GM12878 (cell line): ENCODE results near the gene MFAP3L. TPM values are rescaled to one million over a fixed set of nuclear protein-coding genes. Genes with fewer than 3 reads are reported as not detected.

Experiments used
- ATAC-seq: fragments of 200-7000 bp; cut with Tn5 transposase; 3 replicates; pipeline ENCODE4 v1.9.1; 2020; ENCODE audit warnings: mild to moderate bottlenecking, moderate library complexity
- BruUV-seq: library from RNA; stranded (reverse); fragments of 400-500 nt; replicated peaks from 2 replicates; lab custom pipeline; 2021; lab: Mats Ljungman, UMichigan
- CTCF ChIA-PET: fragments of 300-600 bp; sonication (Branson Sonifier 250); formaldehyde crosslinking; extraction: SDS; loops from one replicate; lab custom pipeline; 2021; ENCODE audit warnings: inconsistent platforms; lab: Yijun Ruan, JAX
- POLR2A ChIA-PET: fragments of 350-600 bp; formaldehyde crosslinking; extraction: SDS; loops from one replicate; lab custom pipeline; 2021; ENCODE audit warnings: inconsistent platforms; lab: Charles Lee
- RAD21 ChIA-PET: fragments of 300-600 bp; sonication (Branson Sonifier 250); formaldehyde crosslinking; loops from one replicate; lab custom pipeline; 2023; ENCODE audit warnings: antibody characterized with exemption; ENCODE audit not compliant: unreplicated experiment; lab: Charles Lee
- SMC1A ChIA-PET: fragments of 300-600 bp; sonication (Branson Sonifier 250); formaldehyde crosslinking; loops from one replicate; lab custom pipeline; 2023; ENCODE audit not compliant: unreplicated experiment, uncharacterized antibody; lab: Charles Lee
- DNase-seq: peaks from one replicate; pipeline ENCODE4 v3.0.0-alpha.2; 2011; ENCODE audit warnings: low read depth, low spot score
- FAIRE-seq: peaks from 3 replicates; lab custom pipeline; 2011; peaks lifted over from hg19 to GRCh38; lab: Jason Lieb, UNC
- H2AFZ ChIP-seq: 2 replicates; pipeline ENCODE4 v1.6.0; 2011; ENCODE audit warnings: low read depth, low read length, control low read depth; ENCODE audit not compliant: control insufficient read depth
- H3K27ac ChIP-seq: 2 replicates; pipeline ENCODE4 v1.5.1; 2011; ENCODE audit warnings: control low read depth; ENCODE audit not compliant: control insufficient read depth, insufficient read depth
- H3K27me3 ChIP-seq, 2 experiments: replicated peaks in 1 of 2; 2 replicates each; pipeline versions ENCODE4 v1.6.0 to v1.6.1; 2011; ENCODE audit warnings: low read length in 1 of 2; ENCODE audit not compliant: control insufficient read depth in 2 of 2, insufficient read depth in 2 of 2
- H3K36me3 ChIP-seq, 2 experiments: 2 replicates each; pipeline ENCODE4 v1.5.1; 2011; ENCODE audit warnings: low read length in 1 of 2; ENCODE audit not compliant: control insufficient read depth in 2 of 2, insufficient read depth in 2 of 2
- H3K4me1 ChIP-seq: 2 replicates; pipeline ENCODE4 v1.6.1; 2011; ENCODE audit warnings: mild to moderate bottlenecking, low read length, moderate library complexity, mixed read lengths; ENCODE audit not compliant: control insufficient read depth, insufficient read depth
- H3K4me2 ChIP-seq: 2 replicates; pipeline ENCODE4 v1.6.0; 2011; ENCODE audit warnings: control low read depth; ENCODE audit not compliant: control insufficient read depth, insufficient read depth
- H3K4me3 ChIP-seq: fragments of 200-600 bp; sonication (generic); 2 replicates; pipeline ENCODE4 v1.5.1; 2016
- H3K79me2 ChIP-seq: 2 replicates; pipeline ENCODE4 v1.6.0; 2011; ENCODE audit warnings: low read length; ENCODE audit not compliant: control insufficient read depth, insufficient read depth
- H3K9ac ChIP-seq: 2 replicates; pipeline ENCODE4 v1.8.0; 2011; ENCODE audit warnings: low read length, control low read depth, mixed read lengths; ENCODE audit not compliant: control insufficient read depth, insufficient read depth
- H3K9me3 ChIP-seq: replicated peaks from 3 replicates; pipeline ENCODE4 v1.5.1; 2011; ENCODE audit warnings: mild to moderate bottlenecking, low read length; ENCODE audit not compliant: control insufficient read depth, insufficient read depth
- H4K20me1 ChIP-seq: 2 replicates; pipeline ENCODE4 v1.6.0; 2011; ENCODE audit not compliant: control insufficient read depth, insufficient read depth
- BHLHE40 ChIP-seq, 2 experiments: fragments of 450-650 bp in 1 of 2; IDR thresholded peaks; 2 replicates each; pipeline ENCODE4 v1.6.1; 2011 to 2017; ENCODE audit warnings: low read depth in 2 of 2, borderline replicate concordance in 1 of 2, improper control_type of control experiment in 1 of 2, low read length in 1 of 2, mild to moderate bottlenecking in 1 of 2
- BRCA1 ChIP-seq: IDR thresholded peaks from 2 replicates; pipeline ENCODE4 v1.6.1; 2011; ENCODE audit warnings: low read depth, low read length, improper control_type of control experiment
- EZH2 ChIP-seq: IDR thresholded peaks from 2 replicates; pipeline ENCODE4 v1.6.1; 2012; ENCODE audit warnings: low read depth, mild to moderate bottlenecking, control low read depth, inconsistent platforms, low read length, borderline replicate concordance; ENCODE audit not compliant: control insufficient read depth
- HSF1 ChIP-seq: fragments of 150-350 bp; IDR thresholded peaks from 2 replicates; pipeline ENCODE4 v1.6.1; 2014; ENCODE audit warnings: mild to moderate bottlenecking, low read depth, low read length
- KDM1A ChIP-seq: fragments of 200-600 bp; sonication (generic); IDR thresholded peaks from 2 replicates; pipeline ENCODE4 v1.6.1; 2016; ENCODE audit warnings: borderline replicate concordance
- PML ChIP-seq: IDR thresholded peaks from 2 replicates; pipeline ENCODE4 v1.6.1; 2012; ENCODE audit warnings: low read length, inconsistent platforms
- POLR2A ChIP-seq: IDR thresholded peaks from 2 replicates; pipeline ENCODE4 v1.6.1; 2011; ENCODE audit warnings: low read depth, mild to moderate bottlenecking, low read length
- POLR2AphosphoS2 ChIP-seq: IDR thresholded peaks from 2 replicates; pipeline ENCODE4 v1.6.1; 2011; ENCODE audit warnings: low read depth, mild to moderate bottlenecking, low read length, improper control_type of control experiment, moderate library complexity
- RELA ChIP-seq: fragments of 450-650 bp; IDR thresholded peaks from 2 replicates; pipeline ENCODE4 v1.8.0; 2014; ENCODE audit warnings: borderline replicate concordance; ENCODE audit not compliant: partially characterized antibody
- RELB ChIP-seq: fragments of 450-650 bp; IDR thresholded peaks from 2 replicates; pipeline ENCODE4 v1.6.1; 2017; ENCODE audit warnings: low read depth, mild to moderate bottlenecking, moderate library complexity
- RFX5 ChIP-seq: IDR thresholded peaks from 2 replicates; pipeline ENCODE4 v1.6.1; 2011; ENCODE audit warnings: low read depth, low read length, improper control_type of control experiment
- SMARCA5 ChIP-seq: fragments of 450-650 bp; IDR thresholded peaks from 2 replicates; pipeline ENCODE4 v1.6.1; 2017; ENCODE audit warnings: mild to moderate bottlenecking
- SREBF2 ChIP-seq: IDR thresholded peaks from 2 replicates; pipeline ENCODE4 v1.6.1; 2012; ENCODE audit warnings: mild to moderate bottlenecking, low read length
- WGBS: methylation state at CpG from one replicate; pipeline ENCODE4 v1.1.6; 2016; ENCODE audit warnings: low lambda C conversion rate; ENCODE audit not compliant: insufficient replicate concordance, insufficient coverage; ENCODE audit errors: missing lambda C conversion rate; 5-methylcytosine and 5-hydroxymethylcytosine counted together
- in situ Hi-C: fragments of 300-500 bp; cut with MboI; formaldehyde crosslinking; loops from 9 replicates; pipeline ENCODE4 v1.14.3; 2018; ENCODE audit warnings: mixed read lengths
- intact Hi-C: fragments of 100-400 bp; cut with micrococcal nuclease; formaldehyde crosslinking; loops from one replicate; pipeline ENCODE4 v1.14.2; 2022; ENCODE audit not compliant: unreplicated experiment
- polyA plus RNA-seq, 11 experiments: library from polyadenylated mRNA; depleted of rRNA in 4 of 11; unstranded in 6 of 11; stranded (reverse) in 5 of 11; fragments of >200 nt; fragmentation: Nextera tagmentation in 4 of 11; fragmentation: Illumina TruSeq in 1 of 11; extraction: Ambion mirVana in 4 of 11; extraction: Trizol in 1 of 11; gene quantifications; 1 replicate in 1 of 11; 2 replicates in 10 of 11; pipeline versions ENCODE4 v1.2.1 to v1.2.3, GENCODE V29; 2011 to 2016; ENCODE audit warnings: inconsistent platforms in 2 of 11, missing spikeins in 2 of 11, low read depth in 1 of 11
- total RNA-seq, 4 experiments: library from RNA; depleted of rRNA in 3 of 4; stranded (reverse); fragments of >200 nt in 3 of 4; fragmentation: Illumina TruSeq in 1 of 4; extraction: Trizol in 1 of 4; gene quantifications; 2 replicates each; pipeline versions ENCODE4 v1.2.1 to v1.2.3, GENCODE V29; 2013 to 2021

The MFAP3L gene
- total and polyA plus RNA-seq, 10 of the 15 experiments (the other 5 are each of a cell fraction or from before 2014, with no cell fraction given) = 0.10 to 3.0 TPM; not detected in 8

GRCh38 chr4:170017252-170017651 is 8.9 kb downstream of the MFAP3L start:
- Histone ChIP-seq H3K27me3 (no peaks in the 10 kb centered on the region), H3K4me2 (no peak overlapping the region), H2AFZ (no peak overlapping the region), H3K4me1 (no peaks in the 10 kb centered on the region), H3K4me3 (no peak overlapping the region), H4K20me1 (no peaks in the 10 kb centered on the region), H3K27ac (no peak overlapping the region), H3K9ac (no peak overlapping the region), H3K9me3 (no peaks in the 10 kb centered on the region), H3K36me3 (no peaks in the 10 kb centered on the region), H3K79me2 (no peaks in the 10 kb centered on the region)
- TF ChIP-seq RELB = no peak
- TF ChIP-seq KDM1A = no peak
- TF ChIP-seq POLR2A = no peak
- TF ChIP-seq RELA = no peak
- no peak for TF ChIP-seq RFX5
- TF ChIP-seq HSF1 = no peak
- TF ChIP-seq BRCA1 = no peak
- TF ChIP-seq PML = no peak
- no peak for TF ChIP-seq EZH2
- no peak for TF ChIP-seq SMARCA5
- no peak for TF ChIP-seq BHLHE40 (IDR thresholded peaks at IDR 0.05; ENCODE audit: borderline replicate concordance in 1 of 2, low read depth in 2 of 2, low read length in 1 of 2)
- no peak for TF ChIP-seq SREBF2
- TF ChIP-seq POLR2AphosphoS2 = no peak
- ChIA-PET POLR2A (no interaction called here), CTCF (no interaction called here), RAD21 (no interaction called here), SMC1A (interaction anchor here (0.5 to 0.6 kb wide), 2 partner anchors 203 to 326 kb away, joined by 3 read pairs; no protein-coding TSS in a partner anchor)
- intact Hi-C loops = no loop called here
- 15% methylated on average over 3 of the region's 3 CpGs for WGBS
- ATAC-seq = no peak
- no TSS peak for BruUV-seq
- DNase-seq = no peak
- in situ Hi-C loops = no loop called here
- no peak for FAIRE-seq
